Ammon's horn (tissue), 1 donor: ENCODE data around the gene COG3.

Experiments
- DNase-seq: peaks from one replicate; pipeline ENCODE4 v3.0.0-alpha.2; 2016; ENCODE audit warnings: low spot score

COG3 gene

GRCh38 chr13:45545686-45546409 is 81.1 kb downstream of the COG3 start:
- DNase-seq = no peak

- no peak for DNase-seq
Observed at GRCh38 chr13:45546410-45546765, 81.6 kb downstream of the COG3 start.

- DNase-seq = no peak
Observed at GRCh38 chr13:45548281-45548680, 83.5 kb downstream of the COG3 start.

GRCh38 chr13:45554604-45555109 is 89.9 kb downstream of the COG3 start:
- no peak for DNase-seq

- DNase-seq = peak; percentile 13
Observed at GRCh38 chr13:45564133-45564776, 99.5 kb downstream of the COG3 start.

GRCh38 chr13:45565331-45565730 is 100.6 kb downstream of the COG3 start:
- DNase-seq = no peak

GRCh38 chr13:45575146-45575829 is 110.5 kb downstream of the COG3 start:
- no peak for DNase-seq

GRCh38 chr13:45575830-45576180 is 111.1 kb downstream of the COG3 start:
- no peak for DNase-seq

- no peak for DNase-seq
Observed at GRCh38 chr13:45576466-45576865, 111.7 kb downstream of the COG3 start.

GRCh38 chr13:45582408-45583076 is 117.8 kb downstream of the COG3 start:
- no peak for DNase-seq

- DNase-seq = no peak
Observed at GRCh38 chr13:45584816-45585215, 120.1 kb downstream of the COG3 start.
